HFF-Myc (cell line): ENCODE measurements around the gene SLIT3.

Experiments
- DNase-seq: peaks from one replicate; pipeline ENCODE4 v3.0.0-alpha.2; 2011; ENCODE audit warnings: low read depth; ENCODE audit errors: extremely low read depth
- H3K4me3 ChIP-seq: replicated peaks from 2 replicates; pipeline ENCODE4 v1.5.1; 2011; ENCODE audit warnings: low read depth, mild to moderate bottlenecking, control low read depth, low read length
- TF ChIP-seq, protein P1 (sequence below): IDR thresholded peaks from 2 replicates; pipeline ENCODE4 v1.5.1; 2012; ENCODE audit warnings: mild to moderate bottlenecking, low read depth, low read length, control low read depth; ENCODE audit errors: missing control alignments

Gene SLIT3

DNA sequence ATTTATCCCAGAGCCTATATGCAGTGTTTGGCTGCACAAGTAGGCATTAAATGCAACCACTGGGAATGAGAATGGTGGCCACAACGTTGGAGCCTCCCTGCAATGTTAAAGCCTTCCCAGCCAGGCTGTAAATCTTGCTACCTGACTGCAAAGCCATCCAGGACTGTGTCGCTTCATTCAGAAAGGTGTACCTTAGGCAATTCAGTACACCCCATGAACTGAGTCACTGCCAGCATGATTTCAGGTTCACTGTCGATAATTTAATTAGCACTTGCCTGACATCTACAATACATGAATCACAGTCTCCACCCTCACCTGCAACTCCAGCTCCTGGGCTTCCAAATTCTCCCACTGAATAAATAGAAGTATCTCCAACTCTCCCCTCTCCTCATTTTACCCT, 108.4 kb downstream of the SLIT3 start:
- TF ChIP-seq, protein P1, sequence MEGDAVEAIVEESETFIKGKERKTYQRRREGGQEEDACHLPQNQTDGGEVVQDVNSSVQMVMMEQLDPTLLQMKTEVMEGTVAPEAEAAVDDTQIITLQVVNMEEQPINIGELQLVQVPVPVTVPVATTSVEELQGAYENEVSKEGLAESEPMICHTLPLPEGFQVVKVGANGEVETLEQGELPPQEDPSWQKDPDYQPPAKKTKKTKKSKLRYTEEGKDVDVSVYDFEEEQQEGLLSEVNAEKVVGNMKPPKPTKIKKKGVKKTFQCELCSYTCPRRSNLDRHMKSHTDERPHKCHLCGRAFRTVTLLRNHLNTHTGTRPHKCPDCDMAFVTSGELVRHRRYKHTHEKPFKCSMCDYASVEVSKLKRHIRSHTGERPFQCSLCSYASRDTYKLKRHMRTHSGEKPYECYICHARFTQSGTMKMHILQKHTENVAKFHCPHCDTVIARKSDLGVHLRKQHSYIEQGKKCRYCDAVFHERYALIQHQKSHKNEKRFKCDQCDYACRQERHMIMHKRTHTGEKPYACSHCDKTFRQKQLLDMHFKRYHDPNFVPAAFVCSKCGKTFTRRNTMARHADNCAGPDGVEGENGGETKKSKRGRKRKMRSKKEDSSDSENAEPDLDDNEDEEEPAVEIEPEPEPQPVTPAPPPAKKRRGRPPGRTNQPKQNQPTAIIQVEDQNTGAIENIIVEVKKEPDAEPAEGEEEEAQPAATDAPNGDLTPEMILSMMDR: no peak
- H3K4me3 ChIP-seq: no peak overlapping the region
- DNase-seq: no peak

DNA sequence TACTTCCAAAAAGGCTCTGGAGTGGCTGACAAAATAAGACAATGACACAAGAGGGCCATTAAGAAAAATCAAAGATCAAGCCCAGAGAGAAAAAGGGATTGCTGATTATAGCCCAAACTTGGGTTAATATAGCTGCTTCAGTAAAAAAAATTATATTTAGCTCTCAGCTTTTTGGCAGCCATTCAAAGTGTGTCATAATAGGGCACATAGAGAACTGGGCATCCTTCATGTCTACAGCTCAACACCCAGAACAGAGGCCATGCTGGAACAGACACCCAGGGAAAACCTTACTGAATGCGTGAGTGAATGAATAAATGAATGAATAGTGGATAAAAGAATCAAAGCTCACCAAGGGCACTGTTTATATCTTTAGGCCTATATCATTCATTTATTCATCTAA, 110.1 kb downstream of the SLIT3 start:
- H3K4me3 ChIP-seq: no peak overlapping the region
- no peak for DNase-seq
- TF ChIP-seq, protein P1: no peak

DNA sequence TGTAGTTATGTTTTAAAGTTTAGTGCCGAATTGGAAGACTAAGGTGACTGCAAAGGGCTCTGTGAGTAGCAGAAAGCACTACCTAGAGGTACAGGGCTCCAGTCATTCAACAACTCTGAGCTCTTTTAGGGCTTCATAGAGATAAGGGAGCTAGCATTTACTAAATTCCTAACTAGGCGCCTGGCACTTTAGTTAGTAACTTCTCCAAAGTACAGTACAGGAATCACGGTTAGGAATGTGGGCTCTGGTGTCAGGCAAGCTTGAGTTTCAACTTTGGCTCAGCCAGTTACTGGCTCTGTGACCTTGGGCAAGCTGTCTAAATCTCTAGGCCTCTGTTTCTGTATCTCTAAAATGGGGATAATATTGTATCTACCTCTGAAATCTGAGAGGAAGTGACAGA, 115.3 kb downstream of the SLIT3 start:
- H3K4me3 ChIP-seq: no peak overlapping the region
- TF ChIP-seq, protein P1: no peak
- DNase-seq: no peak

DNA sequence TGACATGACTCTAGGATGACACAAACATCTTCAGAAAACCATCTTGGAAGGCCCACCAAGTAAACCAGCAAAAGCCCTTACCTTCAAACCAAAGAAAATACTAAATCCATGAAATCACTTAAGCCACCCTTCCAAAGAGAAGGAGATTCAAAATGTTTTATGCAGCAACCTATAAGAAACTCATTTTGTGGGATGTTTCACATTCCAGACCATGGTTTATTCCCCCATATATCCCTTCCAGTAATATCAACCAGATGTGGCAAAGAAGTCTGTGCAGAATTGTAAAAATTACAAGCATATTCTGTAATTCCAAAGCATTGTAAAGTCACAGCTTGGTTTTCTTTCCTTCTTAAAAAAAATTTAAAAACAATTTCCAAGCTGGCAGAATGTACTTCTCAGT, 117.4 kb downstream of the SLIT3 start:
- TF ChIP-seq, protein P1: no peak
- no peak overlapping the region for H3K4me3 ChIP-seq
- peak; percentile 45 for DNase-seq

DNA sequence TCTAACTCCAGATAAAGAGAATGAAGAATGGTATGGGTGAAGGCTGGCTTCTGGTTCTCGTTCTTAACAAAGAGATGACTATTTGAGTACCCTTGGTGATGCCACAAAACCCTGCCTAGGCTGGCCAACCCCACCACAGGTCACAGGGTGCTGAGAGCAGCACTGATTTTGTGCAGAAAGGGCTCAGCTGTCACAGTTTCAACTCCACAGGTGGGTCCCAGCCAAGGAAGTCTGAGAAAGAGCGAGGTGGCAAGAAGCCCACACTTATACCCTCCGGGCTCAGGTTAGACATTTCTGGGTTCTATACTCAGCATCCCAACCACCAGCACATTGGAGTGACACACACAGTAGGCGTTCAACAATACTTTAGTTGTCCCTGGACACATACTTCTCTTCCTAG, 118.1 kb downstream of the SLIT3 start:
- DNase-seq: no peak

DNA sequence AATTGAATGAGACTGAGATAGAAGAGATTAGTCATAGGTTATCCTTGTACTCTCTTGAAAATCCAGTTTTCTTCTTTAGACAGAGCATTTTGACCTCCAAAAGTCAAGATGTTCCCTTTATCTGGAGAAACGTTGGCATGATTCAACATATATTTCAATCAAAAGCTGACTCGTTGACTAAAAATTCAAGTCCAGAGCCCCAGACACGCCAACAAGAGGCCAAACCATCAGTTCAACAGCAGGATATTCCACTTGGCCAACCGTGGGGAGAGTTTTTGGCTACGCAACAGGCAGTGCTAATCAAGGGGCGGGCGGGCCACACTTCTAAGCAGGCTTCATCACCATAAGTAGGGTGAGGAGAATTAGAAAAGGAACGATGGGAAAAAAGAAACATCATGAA, 119.1 kb downstream of the SLIT3 start:
- H3K4me3 ChIP-seq: no peak overlapping the region
- TF ChIP-seq, protein P1: no peak
- DNase-seq: no peak

More for the DNA sequence above, 118.1 kb downstream of the SLIT3 start:
- H3K4me3 ChIP-seq: no peak overlapping the region
- TF ChIP-seq, protein P1: no peak

DNA sequence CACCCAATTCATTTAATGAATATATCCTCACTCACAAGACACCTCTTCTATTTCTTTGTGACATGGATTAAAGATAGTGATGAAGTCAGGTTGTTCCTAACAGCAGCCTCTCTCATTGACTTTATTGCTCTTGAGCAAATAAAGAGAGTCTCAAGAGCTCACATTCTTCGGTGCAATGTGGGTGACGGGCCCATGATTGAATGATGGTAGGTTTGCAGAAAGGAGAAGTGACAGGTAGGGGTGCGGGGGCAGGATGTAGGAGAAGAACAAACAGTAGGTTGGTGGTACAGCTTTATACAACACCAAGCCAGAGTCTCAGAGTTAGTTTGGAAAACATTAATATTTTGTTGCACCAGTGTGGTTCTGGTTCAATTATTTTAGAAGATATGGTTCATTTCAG, 122.2 kb downstream of the SLIT3 start:
- no peak for DNase-seq
- no peak overlapping the region for H3K4me3 ChIP-seq
- TF ChIP-seq, protein P1: no peak
